Lung microvascular endothelial cell (primary cell): ENCODE data around the gene DPYSL3. TPM values are rescaled to one million over a fixed set of nuclear protein-coding genes. Genes with fewer than 3 reads are reported as not detected.

Experiments
- DNase-seq, 2 donors: peaks; one replicate each; pipeline versions ENCODE4 v3.0.0 to v3.0.0-alpha.2; 2010; ENCODE audit warnings: low read depth in 2 of 2
- total RNA-seq: library from RNA; depleted of rRNA; stranded (reverse); fragments of >200 nt; gene quantifications from 2 replicates; pipeline ENCODE4 v1.2.1, GENCODE V29; 2014

The DPYSL3 gene
- total RNA-seq, 1 donor from 2014 or later: 11.3 TPM

DNA sequence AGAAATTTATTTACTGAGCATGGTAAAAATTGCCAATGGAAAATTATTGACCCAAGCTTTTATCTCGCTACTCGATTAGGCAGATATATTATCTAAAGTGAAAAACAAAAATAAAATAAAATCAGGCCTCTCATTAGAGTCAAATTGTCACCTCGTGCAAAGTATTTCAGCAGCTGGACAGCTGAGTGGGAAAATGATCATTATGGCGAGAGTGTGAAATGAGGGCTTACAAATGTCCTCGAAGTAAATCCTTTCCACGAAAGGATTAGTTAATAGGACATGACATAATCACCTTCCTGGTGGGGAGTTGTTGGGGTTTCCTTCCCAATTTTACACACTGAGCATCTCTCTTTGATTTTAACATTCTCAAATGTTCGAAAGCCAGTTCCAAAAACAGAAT lies 5.4 kb upstream of the DPYSL3 start:
- DNase-seq: no peak

DNA sequence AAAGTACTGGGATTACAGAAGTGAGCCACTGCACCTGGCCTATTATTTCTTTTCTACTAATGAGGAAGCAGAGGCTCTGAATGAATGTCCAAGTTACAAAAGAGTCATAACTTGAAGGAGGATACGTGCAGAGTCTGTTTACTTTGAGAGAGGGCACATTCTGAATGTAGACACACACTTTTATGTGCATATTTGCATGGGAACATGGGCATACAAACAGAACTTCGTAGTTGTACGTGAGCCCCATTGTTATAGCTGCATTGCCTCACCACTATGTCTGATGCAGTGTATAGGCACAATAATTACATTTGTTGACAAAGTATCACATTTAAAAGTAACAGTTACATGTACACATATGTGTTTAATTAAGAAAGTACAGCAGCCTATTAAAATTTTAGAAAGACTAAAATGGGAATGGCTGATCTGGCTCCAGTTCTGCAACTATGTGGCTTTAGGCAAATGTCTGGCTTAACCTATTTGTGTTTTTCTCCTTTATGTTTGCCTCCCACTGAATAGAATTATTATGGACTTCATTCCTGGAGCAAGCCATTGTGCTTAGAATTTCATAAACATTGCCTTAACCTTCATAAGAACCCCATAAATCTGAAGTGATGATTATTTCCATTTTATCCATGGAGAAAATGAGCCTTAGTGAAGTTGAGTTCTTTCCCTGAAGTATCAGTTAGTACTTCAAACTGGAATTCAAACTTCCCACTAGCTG lies 3.0 kb upstream of the DPYSL3 start:
- no peak for DNase-seq

DNA sequence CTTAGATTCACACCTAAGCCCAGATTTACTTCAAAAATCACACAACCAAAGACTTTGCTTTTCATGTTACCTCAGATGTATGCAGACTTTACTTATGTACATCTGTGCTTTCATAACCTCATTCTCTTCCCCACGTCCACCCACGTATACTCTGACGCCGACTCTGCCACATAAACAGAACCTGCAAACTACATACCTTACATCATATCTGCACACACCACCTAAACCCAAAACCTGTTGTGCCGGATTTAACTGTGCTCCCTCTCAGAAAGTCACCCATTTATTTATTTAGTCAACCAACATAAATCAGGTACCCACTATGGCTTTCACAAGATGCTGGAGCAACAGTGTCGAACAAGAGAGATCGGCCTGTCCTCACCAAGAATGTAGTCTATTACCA lies 1.0 kb upstream of the DPYSL3 start:
- no peak for DNase-seq

DNA sequence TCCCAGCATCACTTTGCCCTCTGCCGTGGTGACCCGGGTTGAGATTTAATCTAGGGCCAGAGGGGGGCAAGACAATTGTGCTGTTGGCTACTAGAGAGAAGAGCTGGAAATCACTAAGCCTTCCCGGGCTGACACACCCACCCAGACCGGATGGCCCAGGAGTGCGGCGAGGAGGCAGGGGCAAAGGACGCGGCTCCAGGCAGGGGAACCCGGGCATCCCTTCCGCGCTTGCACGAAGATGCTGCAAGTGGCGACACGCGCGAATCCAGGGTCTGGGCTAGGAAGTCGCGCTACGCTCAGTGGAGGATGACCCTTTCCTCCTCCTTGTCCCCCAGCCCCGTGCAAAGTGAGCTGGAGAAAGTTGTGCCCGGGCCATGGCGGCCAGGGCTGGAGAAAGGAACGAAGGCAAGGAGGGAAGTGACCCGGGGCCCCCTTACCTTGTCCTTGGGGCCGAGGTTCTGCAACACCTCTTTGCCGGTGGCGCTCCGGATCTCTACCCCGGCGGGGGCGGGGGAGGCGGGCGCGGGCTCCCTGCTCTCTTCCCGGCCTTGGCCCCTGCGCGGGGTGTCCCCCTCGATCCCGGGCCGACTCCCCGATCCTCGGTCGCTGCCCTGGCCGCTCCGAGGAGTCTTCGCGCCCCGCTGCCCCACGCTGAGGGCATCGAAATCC lies 693 bp downstream of the DPYSL3 start:
- peak; percentile 42 to 49 for DNase-seq

DNA sequence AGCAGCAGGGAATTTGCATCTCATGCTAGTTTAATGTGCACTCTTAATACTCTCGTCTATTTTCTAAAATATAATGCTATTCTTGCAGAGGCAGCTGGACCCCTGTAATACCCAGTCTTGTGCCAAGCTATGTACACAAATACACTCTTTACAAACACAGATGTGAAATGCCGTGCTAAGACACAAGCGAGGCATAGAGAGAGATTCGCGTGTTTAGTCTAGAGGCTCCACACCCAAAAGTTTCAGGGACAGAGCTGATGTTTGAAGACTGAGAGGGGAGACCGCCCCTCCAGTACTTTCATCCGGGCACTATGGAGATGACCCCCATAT lies 1.2 kb downstream of the DPYSL3 start:
- DNase-seq: no peak

DNA sequence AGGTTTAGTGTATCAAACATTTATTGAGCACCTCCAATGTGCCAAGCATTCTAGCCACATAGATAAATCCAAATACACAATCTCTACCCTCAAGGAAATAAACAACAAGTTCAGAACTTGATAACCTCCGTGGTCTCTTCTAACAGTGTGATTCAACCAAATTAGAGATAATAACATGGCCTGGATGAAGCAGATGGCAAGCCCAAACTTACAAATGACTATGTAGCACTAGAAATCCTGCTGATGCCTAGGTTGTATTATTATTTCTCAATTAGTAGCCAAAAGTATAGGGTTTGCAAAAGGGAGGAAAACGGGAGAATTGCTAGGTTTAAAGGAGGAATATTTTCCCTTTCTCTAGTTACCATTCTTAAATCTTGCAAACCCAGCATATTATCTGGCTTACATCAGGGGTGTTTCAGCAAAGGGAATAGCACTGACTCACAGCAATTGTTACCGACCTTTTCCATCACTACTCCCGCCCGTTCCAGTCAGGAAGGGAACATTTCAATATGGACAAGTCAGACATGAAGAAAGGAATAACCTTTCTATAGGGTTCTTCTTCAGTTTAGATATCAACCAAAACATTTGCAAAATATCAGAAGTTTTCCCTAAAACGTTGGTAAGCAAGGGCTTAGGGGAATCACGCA lies 2.3 kb downstream of the DPYSL3 start:
- peak; percentile 84 to 85 for DNase-seq

DNA sequence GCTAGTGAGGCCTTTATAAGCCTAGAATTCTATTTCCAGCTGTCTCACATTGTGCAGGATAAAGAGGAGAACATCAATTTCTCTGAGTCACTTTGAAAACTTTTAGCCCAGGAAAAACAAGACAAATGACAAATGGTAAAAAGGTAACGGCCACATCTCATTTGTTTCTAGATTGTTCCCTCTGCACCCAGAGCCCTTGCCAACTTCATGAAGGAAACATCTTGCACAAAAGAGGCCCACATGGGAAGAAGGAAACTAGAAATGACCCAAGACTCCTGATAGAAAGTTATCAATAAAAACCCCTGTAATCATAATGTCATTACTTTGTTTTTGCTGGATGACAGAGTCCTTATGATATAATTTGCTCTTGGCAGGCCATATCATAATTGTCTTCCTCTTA lies 5.3 kb downstream of the DPYSL3 start:
- DNase-seq: peak in 1 of 2 donors; percentile 74

DNA sequence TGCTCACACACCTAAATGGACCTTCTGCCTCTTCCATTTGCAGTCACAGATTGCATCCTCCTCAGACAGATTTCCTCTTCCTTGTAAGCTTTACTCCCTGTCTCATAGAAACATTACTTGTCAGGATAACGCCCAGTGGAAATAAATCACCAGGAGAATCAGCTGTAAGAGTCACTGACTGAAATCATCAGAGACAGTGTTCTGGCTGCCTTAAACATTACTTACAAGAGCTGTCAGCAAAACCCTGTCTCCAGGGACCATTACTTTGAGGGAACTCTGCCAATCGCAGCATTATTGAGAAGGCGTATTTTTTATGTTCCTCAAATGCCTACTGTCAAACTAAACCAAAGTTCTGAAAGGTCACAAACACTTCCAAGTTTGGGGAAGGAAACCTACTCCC lies 5.9 kb downstream of the DPYSL3 start:
- DNase-seq: peak in 1 of 2 donors; percentile 84

DNA sequence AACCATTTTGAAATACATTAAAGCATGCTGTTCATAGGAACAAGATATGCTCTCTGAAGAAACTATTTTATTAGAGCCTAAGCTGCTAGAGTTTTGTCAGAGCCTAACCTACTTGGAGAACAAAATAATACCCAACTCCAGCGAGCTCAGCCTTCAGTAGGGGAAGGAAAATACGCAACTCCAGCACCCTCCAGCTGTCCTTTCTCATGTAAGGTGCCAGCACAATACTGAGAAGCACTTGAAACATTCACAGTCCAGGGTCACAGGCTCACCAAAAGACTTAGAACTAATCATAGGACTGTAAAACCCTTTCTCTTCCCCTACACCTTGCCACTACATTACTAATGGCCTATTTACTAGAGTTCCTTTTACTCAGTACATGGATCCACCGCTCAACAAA lies 18.9 kb downstream of the DPYSL3 start:
- no peak for DNase-seq

DNA sequence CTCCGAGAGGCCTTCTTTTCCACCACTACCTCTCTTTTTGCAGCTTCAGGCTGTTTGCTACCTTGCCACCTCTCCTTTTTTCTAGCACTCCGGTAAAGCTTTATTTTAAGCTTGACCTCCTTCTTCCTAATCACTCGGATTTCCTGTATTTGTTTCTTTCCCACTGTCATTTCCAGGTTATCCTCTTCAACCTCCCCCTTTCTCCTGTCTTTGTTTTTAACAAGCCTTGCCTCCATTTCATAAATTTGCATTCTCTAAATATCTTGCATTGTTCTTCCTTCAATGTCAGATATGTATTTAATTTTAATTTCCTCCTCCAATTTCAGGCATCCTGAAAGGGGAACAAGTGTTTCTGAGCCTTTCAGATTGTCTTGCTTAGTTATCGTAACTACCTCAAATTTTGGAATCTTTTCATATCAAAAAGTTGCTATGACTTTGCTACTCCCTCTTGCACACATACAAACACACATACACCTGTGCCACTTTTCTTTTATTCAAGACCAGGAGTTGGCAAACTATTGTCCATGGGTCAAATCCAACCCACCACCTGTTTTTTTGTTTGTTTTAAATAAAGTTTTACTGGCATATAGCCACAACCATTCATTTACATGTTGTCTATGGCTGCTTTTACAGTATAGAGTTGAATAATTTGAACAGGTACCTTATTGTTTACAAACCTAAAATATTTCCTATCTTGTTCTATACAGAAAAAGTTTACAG lies 22.7 kb downstream of the DPYSL3 start:
- DNase-seq: peak; percentile 70 to 75

DNA sequence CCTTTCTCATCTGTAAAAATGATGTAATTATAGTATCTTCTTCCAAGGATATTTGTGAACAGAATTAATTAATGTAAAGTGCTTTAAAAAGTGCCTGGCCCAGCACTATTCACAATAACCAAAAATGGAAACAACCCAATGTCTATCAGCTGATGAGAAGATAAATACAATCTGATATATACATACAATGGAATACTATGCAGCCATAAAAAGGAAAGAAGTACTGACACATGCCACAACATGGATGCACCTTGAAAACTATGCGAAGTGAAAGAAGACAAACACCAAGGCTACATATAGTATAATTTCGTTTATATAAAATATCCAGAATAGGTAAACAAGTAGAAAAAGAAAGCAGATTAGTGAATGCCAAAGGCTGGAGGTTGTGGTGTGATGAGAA lies 24.1 kb downstream of the DPYSL3 start:
- no peak for DNase-seq

DNA sequence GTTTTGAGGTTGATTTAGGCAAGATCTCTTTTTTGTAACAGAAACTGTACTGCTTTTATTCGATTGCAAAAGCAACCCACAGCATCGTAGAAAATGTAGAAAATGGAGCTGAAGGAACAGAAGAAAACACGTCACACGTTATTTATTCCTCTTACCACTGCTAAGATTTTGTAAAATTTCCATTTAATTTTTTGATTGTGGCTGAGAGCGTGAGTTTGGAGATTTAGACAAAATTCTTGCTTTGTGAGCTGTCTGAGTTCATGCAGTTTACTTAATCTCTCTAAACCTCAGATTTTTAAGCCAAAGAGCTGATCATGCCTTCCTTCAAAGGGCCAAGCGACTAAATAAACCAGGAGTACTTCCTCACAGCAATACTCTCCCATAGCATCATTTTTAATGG lies 24.8 kb downstream of the DPYSL3 start:
- DNase-seq: no peak

DNA sequence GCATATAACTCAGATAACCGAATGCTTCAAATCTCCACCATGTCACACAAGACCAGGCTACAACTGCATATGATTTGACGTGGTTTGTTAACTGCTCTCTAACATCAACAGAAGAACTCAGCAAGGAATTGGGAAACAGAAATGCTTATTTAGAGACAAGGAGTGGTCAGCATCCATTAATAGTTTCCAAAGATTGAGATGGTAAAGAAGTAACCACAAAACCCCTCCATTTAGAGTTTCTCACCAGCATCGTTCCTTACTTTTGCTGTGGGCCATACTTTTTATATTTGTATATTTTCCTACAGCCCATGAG lies 25.2 kb downstream of the DPYSL3 start:
- peak in 1 of 2 donors; percentile 31 for DNase-seq

DNA sequence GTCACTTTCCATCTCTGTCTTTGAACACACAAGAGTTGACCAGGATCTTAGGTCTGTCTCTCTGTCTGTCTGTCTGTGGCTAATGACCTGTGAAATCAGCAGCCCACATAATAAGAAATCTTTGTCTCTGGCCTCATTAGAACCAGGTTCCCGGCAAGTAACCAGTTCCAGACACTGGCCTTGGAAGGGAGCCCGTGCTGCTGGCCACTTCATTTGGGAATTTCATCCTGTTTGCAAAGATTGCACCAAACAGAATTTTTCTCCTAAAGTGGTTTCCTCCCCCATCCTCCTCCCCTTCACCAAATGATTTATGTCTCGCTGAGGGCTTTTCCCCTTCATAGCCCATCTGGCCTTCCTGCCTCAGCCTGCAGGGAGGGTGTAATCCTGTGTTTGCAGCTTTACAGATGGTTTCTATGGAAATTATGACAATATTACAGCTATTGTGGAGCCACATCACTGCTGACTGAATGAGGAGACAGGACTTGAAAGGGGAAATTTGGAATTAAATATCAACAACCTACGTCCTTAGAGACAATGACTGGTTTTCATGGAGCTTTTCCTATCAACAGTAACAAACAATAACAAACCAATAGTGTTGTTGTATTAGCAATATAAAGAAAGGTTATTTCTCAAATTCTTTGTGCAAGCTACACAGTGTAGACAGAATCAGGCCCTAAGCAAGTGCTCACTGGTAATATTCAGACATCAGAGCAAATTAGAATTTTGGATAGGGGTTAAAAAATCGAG lies 25.7 kb downstream of the DPYSL3 start:
- DNase-seq: peak; percentile 99 to 100

DNA sequence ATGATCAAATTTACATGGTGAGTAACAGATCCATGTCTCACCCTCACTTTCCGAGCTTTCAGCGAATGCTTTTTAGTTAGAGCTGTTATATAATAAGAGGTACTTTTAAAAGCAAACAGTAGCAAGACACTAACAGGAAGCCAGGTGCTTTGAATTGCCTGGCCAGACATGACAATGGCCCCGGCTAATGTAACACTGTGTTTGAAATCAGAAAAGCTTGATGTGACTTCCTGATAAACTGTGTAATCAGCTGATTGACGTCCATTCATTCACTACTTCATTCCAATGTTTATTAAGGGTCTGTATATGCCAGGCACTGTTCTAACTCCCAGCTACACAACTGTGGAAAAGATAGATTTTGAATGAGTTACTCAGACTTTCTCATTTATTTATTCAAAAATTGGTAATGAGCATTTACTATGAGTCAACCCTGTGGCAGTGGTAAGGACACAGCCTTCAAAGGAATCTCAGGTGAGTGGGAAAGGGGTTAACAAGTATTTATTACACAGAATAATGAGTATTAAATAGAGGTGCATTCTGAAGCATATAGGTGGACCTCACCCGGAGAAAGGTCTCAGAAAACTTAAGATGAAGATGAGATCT lies 26.6 kb downstream of the DPYSL3 start:
- DNase-seq: peak; percentile 43 to 51

DNA sequence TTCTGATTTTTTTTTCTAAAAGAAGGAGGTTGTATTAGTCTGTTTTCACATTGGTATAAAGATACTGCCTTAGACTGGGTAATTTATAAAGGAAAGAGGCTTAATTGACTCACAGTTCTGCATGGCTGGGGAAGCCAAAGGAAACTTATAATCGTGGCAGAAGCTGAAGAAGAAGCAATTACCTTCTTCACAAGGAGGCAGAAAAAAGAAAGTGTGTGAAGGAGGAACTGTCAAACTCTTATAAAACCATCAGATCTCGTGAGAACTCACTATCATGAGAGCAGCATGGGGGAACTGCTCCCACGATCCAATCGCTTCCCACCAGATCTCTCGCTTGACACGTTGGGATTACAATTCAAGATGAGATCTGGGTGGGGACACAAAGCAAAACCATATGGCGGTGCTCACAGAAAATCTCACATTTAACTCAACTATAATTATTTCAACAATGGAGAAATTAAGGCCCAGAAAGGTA lies 27.1 kb downstream of the DPYSL3 start:
- DNase-seq: peak in 1 of 2 donors; percentile 31

DNA sequence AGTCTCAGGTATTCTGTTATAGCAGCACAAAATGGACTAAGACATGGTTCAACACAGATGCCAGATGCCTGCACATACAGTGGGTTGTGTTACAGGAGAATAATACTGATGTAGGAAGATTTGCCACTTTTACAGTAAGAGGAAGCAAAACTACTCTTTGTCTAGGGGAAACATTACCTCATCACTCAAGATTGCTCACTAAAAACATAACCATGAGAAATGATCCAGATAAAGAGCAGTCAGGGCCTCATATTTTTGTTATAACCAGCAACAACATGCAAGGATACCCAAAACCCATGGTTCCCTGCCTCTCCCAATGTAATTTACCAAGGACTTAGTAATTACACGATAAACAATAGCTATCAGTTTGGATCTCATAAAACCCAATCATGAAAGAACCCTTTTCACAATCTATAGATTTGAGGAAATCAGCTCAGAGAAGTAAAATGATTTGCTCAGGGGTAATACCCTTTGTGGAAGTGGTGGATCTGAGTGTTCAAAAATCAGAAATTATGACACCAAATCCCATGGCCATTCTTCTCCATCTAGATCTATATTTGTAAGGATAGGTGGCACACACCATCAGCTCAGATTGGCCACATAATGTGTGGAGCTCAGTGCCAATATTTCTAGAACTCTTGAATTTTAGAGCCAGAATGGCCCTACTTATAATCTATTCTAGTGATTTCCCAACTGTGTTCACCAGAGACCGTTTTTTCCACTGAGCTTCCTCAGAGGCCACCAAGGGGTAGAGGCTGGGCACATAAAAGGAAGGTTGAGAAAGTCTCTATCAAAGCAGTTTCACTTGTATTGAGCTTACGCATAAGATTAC lies 27.8 kb downstream of the DPYSL3 start:
- DNase-seq: peak; percentile 70 to 89

DNA sequence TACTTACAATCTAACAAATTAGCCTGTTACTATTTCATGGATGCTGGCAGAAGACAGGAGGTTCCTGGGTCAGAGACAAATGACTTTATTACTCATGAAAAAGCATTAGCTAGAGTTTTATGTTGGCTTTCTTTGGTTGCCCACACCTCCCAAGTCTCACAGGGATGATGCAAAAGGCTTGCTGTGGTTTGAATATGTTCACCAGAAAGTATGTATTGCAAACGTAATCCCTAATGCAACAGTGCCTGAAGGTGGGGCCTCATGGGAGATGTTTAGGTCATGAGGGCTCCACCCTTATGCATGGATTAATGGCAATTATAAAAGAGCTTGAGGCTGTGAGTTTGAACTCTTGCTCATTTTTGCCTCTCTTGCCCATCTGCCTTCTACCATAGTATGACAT lies 28.5 kb downstream of the DPYSL3 start:
- DNase-seq: no peak

DNA sequence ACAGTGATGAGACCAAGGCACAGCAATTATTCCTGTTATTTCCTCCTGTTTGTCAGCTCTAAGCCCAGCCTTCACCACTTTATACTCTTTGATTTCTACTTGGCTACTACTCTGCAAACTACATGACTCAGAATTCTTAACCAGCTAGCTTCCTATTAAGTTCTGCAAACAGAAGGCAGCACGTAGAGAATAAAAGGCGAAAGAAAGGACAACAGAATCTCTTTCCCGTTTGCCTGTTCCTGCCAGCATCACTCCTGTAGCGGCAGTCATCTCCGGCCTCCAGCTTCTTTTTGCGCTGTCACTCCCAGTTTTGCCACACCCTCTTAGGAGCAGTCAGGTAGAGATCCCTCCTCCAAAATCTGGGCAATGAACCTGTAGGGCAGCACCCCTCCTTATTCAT lies 29.9 kb downstream of the DPYSL3 start:
- peak; percentile 39 to 70 for DNase-seq

DNA sequence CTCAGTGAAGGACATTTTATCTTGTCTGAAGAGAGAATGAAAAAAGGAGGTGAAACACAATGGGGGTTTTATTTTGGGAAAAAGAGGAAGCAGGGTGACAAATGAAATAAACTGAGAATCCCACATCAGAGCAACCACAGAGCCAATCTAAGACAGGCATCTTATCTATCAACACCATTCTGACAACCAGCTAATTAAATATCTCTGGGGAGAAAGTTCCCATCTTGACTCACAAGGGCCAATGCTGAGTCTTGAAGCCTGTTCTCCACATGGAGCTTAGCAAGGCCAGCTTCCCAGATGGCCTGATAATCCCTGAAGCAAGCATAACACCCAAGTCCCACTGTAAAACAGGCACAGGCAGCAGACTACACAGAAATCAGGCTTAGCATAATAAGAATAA lies 30.4 kb downstream of the DPYSL3 start:
- DNase-seq: peak in 1 of 2 donors; percentile 25
